Effector CD8-positive, alpha-beta T cell (primary cell): ENCODE results near the gene TMOD4.
A peak's percentile ranks its signal among the peaks of the same experiment; 100 is the strongest.

Experiments used
- DNase-seq: peaks from one replicate; lab custom pipeline; 2025; lab: John Stamatoyannopoulos, UW

The TMOD4 gene

DNA sequence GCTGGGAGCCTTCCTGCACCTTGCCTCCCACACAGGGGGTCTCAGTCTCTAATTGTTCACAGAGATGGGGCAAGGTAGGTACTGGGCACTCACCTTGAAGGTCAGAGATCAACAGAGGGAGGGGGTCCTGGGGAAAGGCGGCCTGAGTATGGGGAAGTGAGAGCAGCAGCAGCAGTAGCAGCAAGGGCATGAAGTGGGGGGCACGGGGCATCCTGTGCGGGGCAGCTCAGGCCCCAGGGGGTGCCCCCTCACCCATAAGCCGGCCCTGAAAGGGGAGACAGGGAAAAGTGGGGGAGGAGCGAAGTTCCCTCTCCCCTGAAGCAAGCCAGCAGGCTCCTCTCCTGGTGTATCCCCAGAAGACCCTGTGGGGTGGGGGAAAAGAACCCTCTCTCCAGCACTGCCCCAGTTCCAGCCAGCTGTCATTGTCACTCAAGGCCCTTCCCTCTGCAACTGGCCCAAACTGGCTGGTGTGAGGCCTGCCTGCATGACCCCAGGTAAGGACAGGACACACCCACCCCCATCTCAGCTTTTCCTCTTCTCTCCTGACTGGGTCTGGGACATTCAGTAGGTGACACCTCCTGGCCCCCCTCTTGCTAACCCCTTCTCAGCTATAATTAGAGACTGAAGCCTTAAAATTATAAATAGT is 33.2 kb downstream of the TMOD4 start:
- no peak for DNase-seq

DNA sequence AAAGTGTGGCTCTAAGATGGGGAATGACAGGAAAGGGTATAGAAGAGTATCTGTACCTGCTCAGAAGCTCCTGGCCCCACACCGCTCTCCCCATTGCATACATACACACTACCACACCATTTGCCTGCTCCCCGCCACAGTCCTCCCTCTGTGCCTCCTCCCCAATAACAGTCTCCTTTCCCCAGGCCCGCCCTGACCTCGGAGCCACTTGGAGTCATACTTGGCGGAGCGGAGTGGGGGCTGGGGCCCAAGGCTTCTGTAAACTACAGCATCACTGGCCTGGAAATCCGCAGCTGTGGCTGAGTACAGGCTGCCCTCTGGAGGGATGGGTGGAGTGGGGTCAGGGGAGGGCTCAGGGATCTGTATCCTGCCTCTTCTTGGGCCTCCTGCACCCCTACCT is 38.0 kb downstream of the TMOD4 start:
- no peak for DNase-seq

DNA sequence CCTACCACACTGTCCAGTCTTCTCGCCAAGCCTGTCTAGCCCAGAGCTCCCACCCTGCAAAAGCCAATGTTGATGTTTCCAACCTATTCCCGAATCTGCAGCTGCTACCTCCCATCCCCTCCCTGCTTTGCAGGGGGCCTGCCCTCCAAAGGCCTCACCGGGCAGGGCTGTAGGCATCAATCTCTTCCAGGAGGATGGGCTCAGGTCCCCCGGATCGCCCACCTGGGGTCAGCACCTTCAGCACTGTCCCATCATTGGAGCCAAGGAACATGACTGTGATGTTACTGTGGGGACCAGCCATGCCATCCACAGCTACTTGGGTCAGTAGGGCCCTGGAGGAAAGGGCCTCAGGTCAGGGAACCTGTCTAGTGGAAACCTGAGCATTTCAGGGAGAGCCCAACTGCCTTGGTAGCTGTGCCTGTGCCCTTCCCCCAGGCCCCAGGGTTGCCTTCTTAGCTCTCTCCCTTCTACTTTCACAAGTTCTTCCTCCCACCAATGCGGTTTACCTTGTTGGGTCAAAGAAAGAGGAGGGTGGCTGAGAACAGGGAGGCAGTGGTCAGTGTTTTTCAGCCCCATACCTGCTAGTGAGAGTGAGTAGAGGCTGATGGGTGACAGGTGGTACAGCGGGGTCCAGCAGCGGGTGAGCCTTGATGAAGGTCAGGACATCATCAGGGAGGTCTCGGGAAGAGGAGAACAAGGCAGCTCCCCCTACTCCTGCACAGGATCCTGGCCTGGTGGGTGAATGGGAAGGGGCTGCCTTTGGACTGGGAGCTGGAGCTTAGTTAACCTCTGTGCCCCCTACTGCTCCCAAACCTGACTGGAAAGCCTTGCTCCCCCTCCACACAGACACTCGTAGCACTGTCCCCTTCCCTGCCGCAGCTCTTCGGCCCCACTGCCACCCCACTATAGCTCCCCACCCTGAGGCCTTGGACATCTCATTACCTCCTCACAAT is 40.1 kb downstream of the TMOD4 start:
- no peak for DNase-seq

GRCh38 chr1:151134991-151135390 is 40.8 kb downstream of the TMOD4 start:
- DNase-seq: no peak

GRCh38 chr1:151134396-151134795 is 41.4 kb downstream of the TMOD4 start:
- no peak for DNase-seq

- DNase-seq: no peak
Measured at GRCh38 chr1:151133018-151133806, 42.6 kb downstream of the TMOD4 start.

GRCh38 chr1:151132335-151133017 is 43.3 kb downstream of the TMOD4 start:
- DNase-seq: no peak

DNA sequence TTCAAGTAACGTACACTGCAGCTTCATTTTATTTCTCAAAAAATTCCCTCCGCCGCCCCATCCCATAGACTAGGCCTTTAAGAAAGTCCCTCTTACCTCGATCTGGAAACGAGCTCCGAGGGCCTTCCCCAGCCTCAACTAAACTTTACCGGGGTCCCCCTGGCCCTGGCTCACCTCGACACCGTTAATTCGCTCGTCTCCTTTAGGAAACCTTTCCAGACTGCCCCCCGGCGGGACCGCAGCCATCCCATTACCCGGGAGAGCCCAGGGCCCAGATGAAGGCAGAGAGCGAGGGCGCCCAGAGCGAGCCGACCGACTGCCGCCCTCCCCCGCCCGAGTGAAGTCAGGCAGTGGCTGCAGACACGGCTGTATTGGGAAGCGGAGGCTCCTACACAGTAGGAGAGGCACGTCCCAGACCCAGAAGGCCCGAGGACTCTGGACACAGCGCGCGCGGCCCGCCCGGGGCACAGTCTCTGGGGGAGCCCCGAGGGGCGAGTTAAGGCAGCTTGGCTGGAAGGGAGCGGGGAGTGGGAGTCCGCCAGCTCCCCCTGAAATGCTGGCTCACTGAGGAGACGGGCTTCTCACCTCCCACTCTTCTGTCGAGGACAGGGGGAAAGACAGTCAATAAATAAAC is 44.0 kb downstream of the TMOD4 start:
- DNase-seq: no peak

- DNase-seq: peak; percentile 82
Measured at GRCh38 chr1:151130987-151131586, 44.7 kb downstream of the TMOD4 start.

DNA sequence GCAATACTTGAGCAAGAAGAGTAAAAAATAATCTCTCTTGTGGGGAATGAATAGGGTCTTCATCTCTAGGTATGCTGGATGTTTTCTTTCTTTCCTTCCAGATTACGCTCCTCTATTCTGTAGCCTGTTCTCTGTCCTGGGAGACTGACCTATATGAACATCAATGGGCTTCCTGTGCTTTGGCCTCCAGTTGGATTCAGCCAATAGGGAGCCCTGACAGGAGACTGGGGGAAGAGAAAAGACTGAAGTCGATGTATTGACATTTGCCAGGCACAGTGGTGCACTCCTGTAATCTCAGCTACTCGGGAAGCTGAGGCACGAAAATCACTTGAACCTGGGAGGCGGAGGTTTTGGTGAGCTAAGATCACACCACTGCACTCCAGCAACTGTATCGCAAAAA is 47.0 kb downstream of the TMOD4 start:
- no peak for DNase-seq

- DNase-seq: no peak
Measured at GRCh38 chr1:151124763-151125403, 50.9 kb downstream of the TMOD4 start.
